Brain pericyte (primary cell): Measurements from ENCODE around the gene CCSER1.
"Not testable (repeated sequence)": the region's sequence is repeated elsewhere in the genome, so short reads cannot be mapped to it uniquely, and the experiment has no call there.

ENCODE experiments used
- DNase-seq: peaks from one replicate; pipeline ENCODE4 v3.0.0-alpha.2; 2012; ENCODE audit warnings: low read depth, low spot score

The CCSER1 gene

GRCh38 chr4:90670183-90670582, 543.0 kb downstream of the CCSER1 start:
- no peak for DNase-seq

DNA sequence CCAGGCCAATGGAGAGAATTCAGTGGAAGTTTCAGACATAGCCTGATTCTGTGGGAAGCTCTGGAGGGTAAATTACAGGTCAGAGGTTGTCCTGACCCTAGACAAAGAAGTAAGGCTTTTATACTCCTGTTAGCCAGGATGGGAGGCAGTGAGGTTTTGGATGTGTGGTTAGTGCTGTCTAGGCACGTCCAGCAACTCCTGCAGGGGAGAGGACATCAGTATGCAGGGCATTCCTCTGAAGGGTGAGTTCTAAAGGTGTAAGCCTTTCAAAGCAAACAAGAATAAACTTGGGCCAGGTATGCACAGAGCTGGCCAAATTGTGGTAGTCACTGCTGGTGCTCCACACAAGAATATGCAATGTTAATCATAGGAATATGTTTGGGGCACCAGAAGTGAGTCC, 562.5 kb downstream of the CCSER1 start:
- no peak for DNase-seq

DNA sequence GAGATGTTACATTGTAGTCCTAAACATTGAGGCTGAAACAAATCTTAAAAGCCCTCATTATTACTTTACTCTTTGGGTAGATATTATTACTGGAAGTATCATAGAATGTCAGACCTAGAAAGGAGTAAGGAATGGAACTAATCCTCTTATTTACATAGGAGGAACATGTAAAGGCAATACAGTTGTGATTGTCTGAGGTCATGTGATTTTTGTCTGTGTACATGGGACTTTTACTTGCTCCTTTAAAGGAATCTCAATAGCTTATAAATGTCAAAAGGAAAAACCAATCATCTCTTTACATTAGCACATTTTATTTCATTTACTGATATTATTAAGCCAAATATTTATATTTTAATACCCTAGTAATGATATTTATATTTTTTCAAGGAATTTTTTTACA, 568.2 kb downstream of the CCSER1 start:
- DNase-seq, result no peak

DNA sequence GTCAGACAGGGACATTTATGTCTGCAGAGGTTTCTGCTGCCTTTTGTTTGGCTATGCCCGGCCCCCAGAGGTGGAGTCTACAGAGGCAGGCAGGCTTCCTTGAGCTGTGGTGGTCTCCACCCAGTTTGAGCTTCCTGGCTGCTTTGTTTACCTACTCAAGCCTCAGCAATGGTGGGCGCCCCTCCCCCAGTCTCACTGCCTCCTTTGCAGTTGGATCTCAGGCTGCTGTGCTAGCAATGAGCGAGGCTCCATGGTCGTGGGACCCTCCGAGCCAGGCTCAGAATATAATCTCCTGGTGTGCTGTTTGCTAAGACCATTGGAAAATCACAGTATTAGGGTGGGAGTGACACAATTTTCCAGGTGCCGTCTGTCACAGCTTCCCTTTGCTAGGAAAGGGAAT, 578.3 kb downstream of the CCSER1 start:
- not testable (repeated sequence) for DNase-seq

GRCh38 chr4:90715242-90715641, 588.0 kb downstream of the CCSER1 start:
- DNase-seq, result no peak

GRCh38 chr4:90718931-90719330, 591.7 kb downstream of the CCSER1 start:
- DNase-seq, result no peak

- DNase-seq, result no peak
Observed at GRCh38 chr4:90727938-90728337, 600.7 kb downstream of the CCSER1 start.

DNA sequence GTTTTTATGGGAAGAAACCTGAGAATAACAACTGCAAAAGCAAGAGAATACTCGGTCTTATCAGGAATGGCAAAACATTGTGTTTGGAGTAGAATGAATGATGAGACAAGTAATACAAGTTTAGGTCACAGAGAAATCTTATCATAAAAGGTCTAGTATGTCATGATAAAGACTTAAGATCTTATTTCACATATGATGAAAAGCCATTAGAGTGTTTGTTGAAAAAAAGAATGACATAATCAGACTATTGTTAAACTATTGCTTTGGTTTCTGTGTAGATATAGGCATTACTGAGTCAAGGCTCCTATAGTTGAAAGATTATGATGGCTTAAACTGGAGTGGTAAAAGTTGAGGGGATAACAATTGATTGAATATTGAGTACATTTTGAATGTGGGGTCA, 603.6 kb downstream of the CCSER1 start:
- no peak for DNase-seq

- DNase-seq, result no peak
Observed at GRCh38 chr4:90733211-90733610, 606.0 kb downstream of the CCSER1 start.

GRCh38 chr4:90745176-90745575, 618.0 kb downstream of the CCSER1 start:
- DNase-seq, result no peak

DNA sequence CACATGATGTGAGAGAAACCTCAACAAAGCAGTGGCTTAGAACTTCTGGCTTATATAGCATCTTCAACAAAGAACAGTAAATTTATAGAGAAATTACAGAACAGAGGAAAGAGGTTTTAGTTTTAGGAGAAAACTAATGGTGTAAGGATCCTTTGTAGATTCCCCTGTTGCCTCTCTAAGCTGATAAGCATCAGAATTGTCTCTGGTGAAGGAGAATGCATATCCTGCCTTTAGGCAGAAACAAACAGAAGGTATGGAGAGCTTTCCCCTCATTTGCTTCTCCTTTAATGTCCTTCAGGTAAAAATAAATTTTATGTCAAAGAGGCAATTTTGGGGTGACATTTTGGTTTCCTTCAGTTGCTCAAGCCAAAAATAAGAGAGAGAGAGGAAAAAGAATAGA, 625.9 kb downstream of the CCSER1 start:
- no peak for DNase-seq

DNA sequence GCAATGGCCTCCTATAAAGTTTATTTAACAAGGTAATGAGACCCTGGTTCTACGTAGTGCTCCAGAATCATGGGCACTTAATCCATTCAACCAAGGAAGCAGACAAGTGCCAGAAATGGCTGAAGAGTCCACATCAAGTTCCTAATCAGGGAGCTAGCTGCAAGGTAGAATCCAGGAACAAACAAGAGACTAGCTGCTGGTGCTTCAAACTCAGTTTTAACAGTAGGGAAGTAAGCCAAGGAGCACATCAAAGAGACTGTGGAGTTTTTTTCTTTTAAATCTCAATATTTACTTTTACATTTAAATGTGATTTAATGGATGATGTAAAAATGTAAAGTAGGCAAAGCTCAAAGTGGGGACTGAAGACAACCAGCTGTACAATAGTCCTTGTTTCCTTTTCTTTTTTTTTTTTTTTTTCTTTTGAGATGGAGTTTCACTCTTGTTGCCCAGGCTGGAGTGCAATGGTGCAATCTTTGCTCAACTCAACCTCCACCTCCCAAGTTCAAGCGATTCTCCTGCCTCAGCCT, 630.4 kb downstream of the CCSER1 start:
- no peak for DNase-seq

- DNase-seq, result no peak
Observed at GRCh38 chr4:90760059-90760458, 632.9 kb downstream of the CCSER1 start.

DNA sequence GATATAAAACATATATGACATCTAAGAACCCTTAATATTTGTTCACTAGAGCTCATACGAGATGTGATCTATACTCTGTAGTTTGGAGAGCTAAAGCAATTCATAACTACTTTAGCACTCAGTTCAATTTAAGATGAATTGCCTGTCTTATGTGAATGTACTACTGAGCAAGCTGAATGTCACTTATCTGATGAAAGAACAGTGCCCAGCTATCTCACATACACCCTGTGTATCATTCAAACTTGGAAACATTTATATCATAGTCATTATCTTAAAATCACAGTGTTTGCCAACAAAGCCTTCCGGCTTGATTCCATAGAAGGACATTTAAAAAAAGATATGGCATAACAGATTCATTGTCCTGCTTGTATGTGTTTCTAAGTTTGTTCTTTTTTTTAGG, 639.6 kb downstream of the CCSER1 start:
- no peak for DNase-seq

- no peak for DNase-seq
Observed at GRCh38 chr4:90769251-90769650, 642.1 kb downstream of the CCSER1 start.

- DNase-seq, result no peak
Observed at GRCh38 chr4:90780193-90780592, 653.0 kb downstream of the CCSER1 start.

- DNase-seq, result no peak
Observed at GRCh38 chr4:90786602-90787001, 659.4 kb downstream of the CCSER1 start.

GRCh38 chr4:90792696-90793095, 665.5 kb downstream of the CCSER1 start:
- no peak for DNase-seq

- DNase-seq, result no peak
Observed at GRCh38 chr4:90798948-90799347, 671.8 kb downstream of the CCSER1 start.

DNA sequence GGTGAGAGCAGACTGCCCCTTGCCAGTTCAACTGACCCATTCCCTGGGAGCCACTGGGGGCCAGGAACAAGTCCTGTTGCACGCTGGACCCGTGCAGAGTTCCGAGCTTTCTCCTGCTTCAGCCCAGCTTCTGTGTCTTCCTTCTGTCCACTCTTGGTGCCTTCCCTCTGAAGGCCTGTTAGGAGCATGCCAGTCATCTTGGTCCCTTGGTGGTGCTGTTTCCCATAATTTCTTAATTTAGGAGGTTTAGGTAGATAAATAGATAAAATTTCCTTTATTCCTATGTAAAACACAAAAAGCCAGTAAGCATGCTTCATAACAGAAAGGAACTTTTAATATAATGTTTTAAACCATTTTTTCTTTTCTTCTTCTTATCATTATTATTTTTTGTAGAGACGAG, 672.7 kb downstream of the CCSER1 start:
- no peak for DNase-seq

DNA sequence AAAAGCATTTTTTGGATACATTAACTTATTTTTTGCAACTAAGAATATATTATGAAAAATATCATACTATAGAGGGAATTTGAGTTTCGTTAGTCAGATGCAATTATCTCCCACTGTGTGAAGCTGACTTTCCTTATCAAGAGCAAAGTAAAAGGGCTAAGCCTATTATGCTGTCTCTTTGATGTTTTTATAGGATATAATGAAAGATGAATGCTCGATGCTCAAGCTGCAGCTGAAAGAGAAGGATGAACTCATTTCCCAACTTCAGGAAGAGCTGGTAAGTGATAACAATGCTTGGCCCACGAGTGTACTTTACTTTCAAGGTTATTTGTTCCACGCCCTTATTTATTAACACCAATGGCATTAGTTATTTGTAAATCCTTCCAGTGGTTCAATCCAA, 688.4 kb downstream of the CCSER1 start:
- no peak for DNase-seq

DNA sequence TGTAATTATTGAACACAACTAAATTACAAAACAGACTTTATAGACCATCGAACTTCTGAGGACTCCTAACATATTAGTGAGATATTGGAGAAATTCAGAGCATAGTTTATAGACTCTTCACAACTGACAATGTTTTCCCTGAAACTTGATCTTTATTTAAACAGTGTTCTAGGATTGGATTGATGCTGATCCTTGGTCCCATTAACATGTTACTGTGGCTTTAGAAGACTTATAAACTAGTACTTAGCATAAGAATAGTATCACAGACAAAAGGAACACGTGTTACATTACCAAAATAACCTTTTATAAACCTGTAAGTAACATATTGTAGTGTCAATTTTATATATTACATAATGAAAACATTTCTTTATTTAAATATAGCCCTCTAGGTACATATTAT, 689.6 kb downstream of the CCSER1 start:
- DNase-seq, result no peak

GRCh38 chr4:90824266-90825150, 697.3 kb downstream of the CCSER1 start:
- DNase-seq, result no peak
